Measurements from ENCODE around the gene QRFP.

DNA sequence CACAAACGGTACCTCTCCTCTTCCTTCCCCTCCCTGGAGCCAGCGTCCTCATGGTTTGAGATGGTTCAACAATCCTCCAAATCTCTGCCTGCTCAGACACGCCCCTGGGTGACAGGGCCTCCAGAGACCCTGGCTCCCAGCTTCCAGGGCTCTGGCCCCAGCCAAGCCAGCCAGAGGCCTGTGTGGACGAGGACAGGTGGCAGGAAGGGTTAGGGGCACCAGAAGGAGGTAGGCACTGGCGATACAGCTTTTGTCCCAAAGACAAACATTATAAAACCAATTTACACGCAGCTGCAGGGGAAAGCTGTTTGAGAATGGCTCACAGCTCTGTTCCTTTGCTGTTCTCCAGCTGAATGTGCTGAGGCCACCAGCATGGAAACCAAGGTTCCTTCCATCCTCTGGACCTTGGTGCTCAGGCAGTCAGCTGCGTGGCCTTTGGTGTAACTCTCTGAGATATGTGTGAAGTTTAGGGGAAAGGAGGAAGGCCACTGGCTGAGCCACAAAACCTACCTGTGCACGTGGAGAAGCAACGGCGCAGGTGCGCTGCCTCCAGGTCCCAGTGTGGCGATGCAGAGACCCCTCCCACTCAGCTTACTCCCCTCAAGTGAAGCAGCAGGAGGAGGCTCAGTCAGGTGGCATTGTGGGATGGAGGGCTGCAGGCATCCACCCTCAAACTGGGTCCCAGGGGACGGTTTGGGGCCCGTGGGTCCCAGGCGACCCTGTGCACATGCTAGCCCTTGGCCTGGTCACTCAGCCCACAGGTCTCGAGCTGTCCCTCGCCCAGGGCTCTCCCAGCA, 4.3 kb upstream of the QRFP start:
- TF ChIP-seq POLR2AphosphoS5 (IDR thresholded peaks at IDR 0.05): no peak
- TF ChIP-seq, protein P1, sequence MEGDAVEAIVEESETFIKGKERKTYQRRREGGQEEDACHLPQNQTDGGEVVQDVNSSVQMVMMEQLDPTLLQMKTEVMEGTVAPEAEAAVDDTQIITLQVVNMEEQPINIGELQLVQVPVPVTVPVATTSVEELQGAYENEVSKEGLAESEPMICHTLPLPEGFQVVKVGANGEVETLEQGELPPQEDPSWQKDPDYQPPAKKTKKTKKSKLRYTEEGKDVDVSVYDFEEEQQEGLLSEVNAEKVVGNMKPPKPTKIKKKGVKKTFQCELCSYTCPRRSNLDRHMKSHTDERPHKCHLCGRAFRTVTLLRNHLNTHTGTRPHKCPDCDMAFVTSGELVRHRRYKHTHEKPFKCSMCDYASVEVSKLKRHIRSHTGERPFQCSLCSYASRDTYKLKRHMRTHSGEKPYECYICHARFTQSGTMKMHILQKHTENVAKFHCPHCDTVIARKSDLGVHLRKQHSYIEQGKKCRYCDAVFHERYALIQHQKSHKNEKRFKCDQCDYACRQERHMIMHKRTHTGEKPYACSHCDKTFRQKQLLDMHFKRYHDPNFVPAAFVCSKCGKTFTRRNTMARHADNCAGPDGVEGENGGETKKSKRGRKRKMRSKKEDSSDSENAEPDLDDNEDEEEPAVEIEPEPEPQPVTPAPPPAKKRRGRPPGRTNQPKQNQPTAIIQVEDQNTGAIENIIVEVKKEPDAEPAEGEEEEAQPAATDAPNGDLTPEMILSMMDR (IDR thresholded peaks at IDR 0.05): no peak
- no peak for TF ChIP-seq POLR2A (IDR thresholded peaks at IDR 0.05; ENCODE audit: low read depth)
- no peak for TF ChIP-seq EP300 (IDR thresholded peaks at IDR 0.05)

Data from esophagus muscularis mucosa (tissue), 4 donors.